Activated naive CD4-positive, alpha-beta T cell treated with anti-CD3 and anti-CD28 coated beads, Interleukin-2, amount 50 U/mL, for 72 hours (primary cell): ENCODE results near the gene RIMKLA. TPM values are rescaled to one million over a fixed set of nuclear protein-coding genes. Genes with fewer than 3 reads are reported as not detected.

Experiments used
- ATAC-seq, 2 donors: fragments of 150-1000 bp; cut with Tn5 transposase; 2 replicates each; pipeline ENCODE4 v1.10.0; 2021; ENCODE audit warnings: mild to moderate bottlenecking in 2 of 2, moderate library complexity in 2 of 2
- DNase-seq, 2 donors: peaks; one replicate each; pipeline ENCODE4 v3.0.0; 2021 to 2022; ENCODE audit warnings: low spot score in 2 of 2
- H3K27ac Mint-ChIP-seq, 2 donors: one replicate each; pipeline ENCODE4 v1.8.0; 2022; ENCODE audit warnings: mild to moderate bottlenecking in 2 of 2, mixed read lengths in 2 of 2
- H3K36me3 Mint-ChIP-seq, 2 donors: one replicate each; pipeline ENCODE4 v1.8.0; 2022; ENCODE audit warnings: mixed read lengths in 2 of 2
- H3K9me3 Mint-ChIP-seq, 2 donors: one replicate each; pipeline ENCODE4 v1.8.0; 2022; ENCODE audit warnings: mixed read lengths in 2 of 2
- total RNA-seq, 2 donors: library from RNA; stranded (reverse); gene quantifications; one replicate each; pipeline ENCODE4 v1.2.3, GENCODE V29; 2022

The RIMKLA gene, protein sequence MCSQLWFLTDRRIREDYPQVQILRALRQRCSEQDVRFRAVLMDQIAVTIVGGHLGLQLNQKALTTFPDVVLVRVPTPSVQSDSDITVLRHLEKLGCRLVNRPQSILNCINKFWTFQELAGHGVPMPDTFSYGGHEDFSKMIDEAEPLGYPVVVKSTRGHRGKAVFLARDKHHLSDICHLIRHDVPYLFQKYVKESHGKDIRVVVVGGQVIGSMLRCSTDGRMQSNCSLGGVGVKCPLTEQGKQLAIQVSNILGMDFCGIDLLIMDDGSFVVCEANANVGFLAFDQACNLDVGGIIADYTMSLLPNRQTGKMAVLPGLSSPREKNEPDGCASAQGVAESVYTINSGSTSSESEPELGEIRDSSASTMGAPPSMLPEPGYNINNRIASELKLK
- total RNA-seq, result 10 to 100 TPM in 1 of 2 donors, under 1 TPM in 1; 0.68 to 18.0 TPM

DNA sequence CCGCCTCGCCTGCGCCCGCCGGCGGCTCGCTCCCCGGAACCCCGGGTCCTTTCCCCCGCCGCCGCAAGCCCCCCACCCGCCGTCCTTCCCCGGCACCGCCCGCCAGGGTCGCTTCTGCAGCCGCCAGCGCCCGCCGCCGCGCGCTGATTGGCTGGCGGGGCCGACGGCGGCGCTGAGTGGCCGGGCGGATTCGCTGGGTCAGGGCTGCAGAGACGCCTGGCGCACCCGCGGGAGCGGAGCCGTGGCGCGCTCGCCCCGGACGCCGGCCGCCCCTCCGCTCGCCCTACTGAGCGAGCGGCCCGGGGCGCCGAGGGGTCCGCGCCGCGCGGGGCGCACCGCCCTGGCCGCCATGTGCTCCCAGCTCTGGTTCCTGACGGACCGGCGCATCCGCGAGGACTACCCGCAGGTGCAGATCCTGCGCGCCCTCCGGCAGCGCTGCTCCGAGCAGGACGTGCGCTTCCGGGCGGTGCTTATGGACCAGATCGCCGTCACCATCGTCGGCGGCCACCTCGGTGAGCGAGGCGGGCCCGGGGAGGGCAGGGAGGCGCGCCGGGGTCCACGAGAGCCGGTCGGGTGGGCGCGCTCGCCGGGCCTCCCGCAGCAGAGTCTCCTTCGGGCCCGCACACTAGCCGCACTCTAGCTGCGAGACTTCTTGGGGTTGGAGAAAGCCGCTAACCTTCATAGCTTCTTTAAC, at the start of gene RIMKLA:
Gene RIMKLA (plus strand): TSS at position 207 of the 694 bp plus-strand sequence. CDS start 143 bp downstream, at position 350.
- no peak within 1 kb of the TSS for H3K27ac Mint-ChIP-seq
- peak in 1 of 2 donors; percentile 65 for DNase-seq
- peak; percentile 88 to 95 for ATAC-seq
- peaks cover 0 to 16% of the 10 kb centered on the region in 2 donors for H3K36me3 Mint-ChIP-seq
- no peaks in the 10 kb centered on the region for H3K9me3 Mint-ChIP-seq

DNA sequence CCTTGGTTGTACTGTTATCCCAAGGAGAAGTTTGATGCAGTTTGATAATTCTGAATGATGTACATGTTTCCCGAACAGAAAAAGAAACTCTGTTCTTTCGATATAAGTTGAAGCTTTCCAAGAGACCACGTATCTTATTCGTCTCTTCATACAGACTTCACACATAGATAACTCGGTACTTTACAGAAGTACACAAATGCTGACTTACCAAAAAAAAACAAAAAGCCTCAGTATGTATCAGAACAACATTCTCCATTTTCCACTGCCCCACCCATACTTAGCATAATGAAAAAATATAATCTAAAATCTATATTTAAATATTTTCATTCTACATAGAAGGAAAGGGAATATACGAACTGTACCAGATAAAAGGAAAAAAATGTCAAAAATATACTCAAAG, 47.7 kb upstream of the RIMKLA start:
- Mint-ChIP-seq H3K27ac (no peak overlapping the region), H3K36me3 (peaks cover 9 to 14% of the 10 kb centered on the region in 2 donors), H3K9me3 (no peaks in the 10 kb centered on the region)
- ATAC-seq (no peak), DNase-seq (no peak)

DNA sequence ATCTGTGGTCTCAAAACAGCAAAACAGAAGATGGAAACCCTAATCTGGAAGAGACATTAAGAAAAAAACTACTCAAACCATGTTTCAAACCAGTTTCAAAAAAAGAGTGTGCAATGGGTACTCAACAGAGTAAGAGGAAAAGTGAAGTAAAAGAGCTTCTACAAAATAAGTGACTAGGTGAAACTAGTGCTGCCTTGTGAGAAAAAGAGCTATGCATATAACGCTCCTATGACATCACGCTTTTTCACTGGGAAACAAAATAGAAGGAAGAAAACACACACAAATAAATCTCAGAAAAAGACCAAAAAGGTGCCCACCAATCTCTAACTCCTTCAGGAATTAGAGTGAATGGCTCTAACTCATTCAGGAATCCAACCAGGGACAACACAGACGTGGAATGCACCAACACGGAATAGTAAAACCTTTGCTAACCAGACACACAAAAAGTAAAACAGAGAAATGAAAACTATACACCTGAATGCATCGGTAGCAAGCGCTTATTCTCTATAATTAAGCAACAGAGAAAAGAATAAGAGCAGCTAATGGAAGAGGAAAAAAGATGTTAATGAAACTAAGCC, 46.8 kb upstream of the RIMKLA start:
- ATAC-seq (no peak), DNase-seq (no peak)
- Mint-ChIP-seq H3K36me3 (peaks cover 9 to 14% of the 10 kb centered on the region in 2 donors), H3K9me3 (no peaks in the 10 kb centered on the region), H3K27ac (peak overlapping the region; percentile 82 to 94)

DNA sequence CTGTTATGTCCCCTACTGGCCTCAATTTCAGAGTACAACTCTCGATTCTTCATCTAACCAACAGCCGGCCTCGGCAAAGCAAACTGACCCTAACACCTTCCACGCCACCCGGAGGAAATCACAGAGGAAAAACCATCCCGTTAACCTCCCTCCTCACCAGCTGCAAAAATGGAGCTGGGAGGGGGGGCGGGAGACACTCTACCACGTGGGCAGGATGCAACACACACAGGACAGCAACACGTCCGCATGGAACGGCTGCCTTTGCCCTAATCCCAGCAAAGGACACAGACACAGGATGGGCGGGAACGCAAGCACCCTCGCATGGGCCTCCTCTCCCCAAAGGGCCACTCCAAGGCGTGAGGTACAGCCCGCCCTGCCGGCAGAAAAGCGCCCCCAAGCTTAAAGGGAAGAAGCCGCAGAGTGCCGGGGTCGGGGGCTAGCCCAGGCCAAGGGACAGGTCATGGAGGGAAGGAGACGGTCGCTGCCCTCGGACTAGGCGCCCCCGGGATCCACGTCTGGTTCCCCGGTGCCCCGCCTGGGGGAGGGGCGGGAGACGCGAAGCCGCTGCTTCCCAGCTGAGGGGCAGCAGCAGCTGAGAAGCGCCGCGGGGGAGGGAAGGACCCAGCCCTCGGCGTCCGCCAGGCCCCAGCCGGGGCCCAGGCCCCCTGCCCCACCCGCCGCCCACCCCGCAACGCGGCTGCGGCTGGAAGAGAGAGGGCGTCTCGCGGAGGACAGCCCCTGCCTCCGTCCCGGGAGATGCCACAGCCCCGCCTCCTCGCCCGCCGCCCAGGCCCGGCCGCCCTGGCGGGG, 46.1 kb upstream of the RIMKLA start:
- ATAC-seq (peak; percentile 69 to 75), DNase-seq (peak; percentile 41 to 62)
- Mint-ChIP-seq H3K27ac (peak overlapping the region; percentile 82 to 94), H3K36me3 (peaks cover 9 to 14% of the 10 kb centered on the region in 2 donors), H3K9me3 (no peaks in the 10 kb centered on the region)

DNA sequence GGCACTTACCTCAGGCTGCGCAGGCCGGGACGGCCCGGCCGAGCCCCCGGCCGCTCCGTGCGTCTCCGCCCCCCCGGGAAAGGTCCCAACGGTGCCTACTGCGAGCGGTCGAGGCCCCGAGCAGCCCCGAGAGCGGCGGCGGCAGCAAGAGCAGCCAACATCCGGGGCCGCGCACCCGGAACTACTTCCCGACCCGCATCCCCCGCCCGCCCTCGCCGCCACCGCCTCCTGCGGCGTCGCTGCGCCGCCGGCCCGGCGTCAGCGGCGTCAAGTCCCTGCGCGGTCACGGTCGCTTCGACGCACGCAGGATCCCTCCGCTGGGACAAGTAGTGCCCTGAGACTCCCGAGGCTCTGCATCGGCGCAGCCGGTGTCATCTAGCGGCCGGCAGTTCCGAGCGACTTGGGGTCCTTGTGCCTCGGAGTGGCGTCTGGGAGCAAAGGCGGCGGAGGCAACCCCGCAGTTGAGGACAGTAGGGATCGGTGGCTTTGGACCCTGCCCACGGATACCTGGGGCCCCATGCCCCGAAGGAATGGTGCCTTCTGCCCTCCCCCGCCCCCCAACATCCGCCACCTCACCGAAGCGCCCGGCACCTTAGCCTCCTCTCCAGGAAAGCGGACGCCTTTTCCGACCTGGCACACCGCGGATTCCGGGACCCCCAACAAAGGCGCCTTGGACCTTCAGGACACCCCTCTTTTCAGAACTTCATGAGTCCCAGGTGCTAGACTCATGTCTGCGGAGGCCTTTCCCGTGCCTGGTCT, 45.4 kb upstream of the RIMKLA start, which contains the start of gene FOXJ3:
Gene FOXJ3 (minus strand): TSS at position 186 of the 759 bp plus-strand sequence. CDS start 24,142 bp downstream, outside the sequence.
- H3K27ac Mint-ChIP-seq, result peak within 1 kb of the TSS; percentile 85 to 94
- H3K36me3 Mint-ChIP-seq, result peaks cover 9 to 14% of the 10 kb centered on the region in 2 donors
- peak; percentile 89 to 92 for DNase-seq
- no peaks in the 10 kb centered on the region for H3K9me3 Mint-ChIP-seq
- ATAC-seq, result peak; percentile 91 to 94

DNA sequence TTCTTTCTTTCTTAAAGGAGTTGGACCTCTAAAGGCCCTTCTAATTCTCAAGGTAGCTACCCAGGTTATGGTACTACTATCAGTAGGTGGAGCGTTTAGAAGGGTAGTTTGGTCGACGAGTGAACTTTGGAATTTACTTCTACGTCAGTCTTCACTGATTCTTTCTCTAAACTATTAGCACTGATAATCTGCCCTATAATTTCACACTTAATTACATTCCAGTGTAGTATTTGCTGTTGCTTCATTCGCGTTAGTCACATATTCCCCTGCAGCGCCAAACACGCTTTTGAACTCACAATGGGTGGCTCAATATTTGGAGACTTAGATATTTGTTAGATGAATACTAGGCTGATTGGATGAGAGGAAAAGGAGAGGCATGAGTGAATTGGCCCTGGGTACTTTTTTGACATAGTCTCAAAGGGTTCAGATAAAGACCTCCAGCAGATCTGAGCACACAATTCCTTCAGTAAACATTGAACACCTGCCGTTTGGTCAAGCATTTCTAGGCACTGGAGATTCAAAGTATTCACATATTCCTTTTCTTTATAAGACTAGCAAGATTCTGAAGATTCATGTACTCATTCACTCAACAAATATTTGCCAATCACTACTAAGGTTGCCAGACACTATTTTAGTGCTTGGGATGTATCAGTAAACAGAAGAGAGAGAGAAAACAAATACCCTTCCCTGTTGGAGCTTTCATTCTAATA, 44.6 kb upstream of the RIMKLA start:
- H3K27ac Mint-ChIP-seq, result peak overlapping the region; percentile 85 to 88
- no peaks in the 10 kb centered on the region for H3K9me3 Mint-ChIP-seq
- peaks cover 9 to 10% of the 10 kb centered on the region in 2 donors for H3K36me3 Mint-ChIP-seq
- DNase-seq, result no peak
- peak; percentile 6 to 8 for ATAC-seq

DNA sequence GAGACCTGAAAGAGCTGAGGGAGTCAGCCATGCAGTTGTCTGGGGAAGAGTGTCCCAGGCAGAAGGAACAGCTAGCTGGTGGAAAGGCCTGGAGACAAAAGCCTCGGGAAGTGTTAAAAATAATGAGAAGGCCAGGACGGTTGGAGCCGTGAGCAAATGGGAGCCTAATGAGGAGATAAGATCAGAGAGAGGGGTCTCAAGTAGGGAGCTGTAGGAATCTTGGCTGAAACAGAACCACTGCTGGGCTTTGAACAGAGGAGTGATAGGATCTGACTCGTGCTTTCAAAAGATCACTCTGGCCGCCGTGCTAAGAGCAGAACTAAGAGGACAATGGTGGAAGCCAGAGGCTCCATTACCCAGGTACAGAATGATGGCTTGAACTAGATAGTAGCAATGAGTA, 43.6 kb upstream of the RIMKLA start:
- ATAC-seq (no peak), DNase-seq (no peak)
- peak overlapping the region in 1 of 2 donors; percentile 44 for H3K27ac Mint-ChIP-seq
- peaks cover 9% of the 10 kb centered on the region in 2 donors for H3K36me3 Mint-ChIP-seq
- H3K9me3 Mint-ChIP-seq, result no peaks in the 10 kb centered on the region

DNA sequence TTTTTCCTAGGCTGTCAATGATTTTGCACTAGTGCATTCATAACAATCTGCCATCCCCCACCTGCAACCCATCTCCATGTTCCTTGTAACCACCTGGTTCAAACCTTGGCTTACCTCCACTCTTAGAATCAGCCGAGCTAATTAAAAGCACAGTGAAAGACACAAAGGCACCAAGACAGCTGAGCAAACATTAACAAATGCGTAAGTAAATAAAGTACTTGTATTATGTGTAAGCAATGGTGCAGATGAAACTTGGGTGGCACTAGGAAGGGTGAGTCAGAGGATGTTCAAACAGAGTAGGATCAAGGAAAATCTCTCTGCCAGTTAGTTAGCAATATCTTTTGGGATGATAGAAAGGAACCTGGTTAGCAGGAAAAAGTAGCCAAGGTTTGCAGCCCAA, 40.5 kb upstream of the RIMKLA start:
- H3K9me3 Mint-ChIP-seq, result no peaks in the 10 kb centered on the region

DNA sequence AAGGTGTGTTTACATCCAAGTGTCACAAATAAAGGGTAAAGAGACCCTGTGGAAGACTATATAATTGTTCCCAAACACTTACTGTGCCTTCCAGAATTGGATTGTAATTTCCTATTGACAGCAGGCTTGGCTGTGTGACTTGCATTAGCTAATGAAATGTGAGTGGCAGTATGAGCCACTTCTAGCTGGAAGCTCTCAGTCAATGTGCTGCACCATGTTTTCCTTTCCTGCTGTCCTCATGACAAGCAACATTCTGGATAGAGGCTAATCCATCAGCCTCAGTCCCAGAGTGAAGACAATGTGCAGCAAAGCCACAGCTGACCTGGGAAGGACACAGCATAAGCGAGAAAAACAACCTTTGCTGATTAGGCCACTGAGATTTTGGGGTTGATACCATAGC, 39.7 kb upstream of the RIMKLA start:
- ATAC-seq (no peak), DNase-seq (no peak)
- Mint-ChIP-seq H3K36me3 (peaks cover 0 to 3% of the 10 kb centered on the region in 2 donors), H3K9me3 (no peaks in the 10 kb centered on the region), H3K27ac (no peak overlapping the region)

More for the DNA sequence above, 40.5 kb upstream of the RIMKLA start:
- Mint-ChIP-seq H3K27ac (no peak overlapping the region), H3K36me3 (peaks cover 0 to 5% of the 10 kb centered on the region in 2 donors)
- no peak for ATAC-seq
- no peak for DNase-seq

DNA sequence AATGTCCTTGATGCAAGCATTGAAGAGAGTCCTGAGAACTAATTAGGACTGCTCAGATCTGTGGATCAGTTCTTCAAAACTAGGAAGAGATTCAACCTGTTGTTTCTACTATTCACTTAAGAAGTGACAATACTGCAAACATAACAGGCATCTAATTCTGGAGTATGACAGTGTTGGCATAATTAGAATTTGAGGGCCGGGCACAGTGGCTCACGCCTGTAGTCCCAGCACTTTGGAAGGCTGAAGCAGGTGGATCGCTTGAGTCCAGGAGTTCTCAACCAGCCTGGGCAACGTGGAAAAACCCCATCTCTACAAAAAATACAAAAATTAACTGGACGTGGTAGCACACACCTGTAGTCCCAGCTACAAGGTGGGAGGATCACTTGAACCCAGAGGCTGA, 37.5 kb upstream of the RIMKLA start:
- Mint-ChIP-seq H3K36me3 (no peaks in the 10 kb centered on the region), H3K27ac (no peak overlapping the region), H3K9me3 (no peaks in the 10 kb centered on the region)
- DNase-seq (no peak), ATAC-seq (no peak)

DNA sequence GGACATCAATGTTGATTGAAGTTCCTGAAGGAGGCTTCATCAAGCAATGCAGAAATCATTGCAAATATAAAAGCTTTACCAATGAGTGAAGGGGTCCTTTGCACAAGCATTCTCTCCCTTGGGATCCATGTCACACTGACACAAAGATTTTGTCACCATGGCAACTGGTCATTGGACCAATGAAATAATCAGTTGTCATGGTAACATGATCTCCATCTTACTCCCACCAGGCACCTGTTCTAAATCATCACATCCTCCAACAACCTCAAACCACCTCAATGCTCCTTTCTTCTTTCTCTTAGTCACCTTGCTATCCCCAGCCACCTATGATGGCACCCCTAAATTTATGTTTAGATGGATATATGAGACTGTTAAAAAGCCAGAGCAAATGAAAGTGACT, 32.1 kb upstream of the RIMKLA start:
- peak overlapping the region in 1 of 2 donors; percentile 47 for H3K27ac Mint-ChIP-seq
- no peaks in the 10 kb centered on the region for H3K36me3 Mint-ChIP-seq
- ATAC-seq, result peak in 1 of 2 donors; percentile 71
- no peaks in the 10 kb centered on the region for H3K9me3 Mint-ChIP-seq
- no peak for DNase-seq

DNA sequence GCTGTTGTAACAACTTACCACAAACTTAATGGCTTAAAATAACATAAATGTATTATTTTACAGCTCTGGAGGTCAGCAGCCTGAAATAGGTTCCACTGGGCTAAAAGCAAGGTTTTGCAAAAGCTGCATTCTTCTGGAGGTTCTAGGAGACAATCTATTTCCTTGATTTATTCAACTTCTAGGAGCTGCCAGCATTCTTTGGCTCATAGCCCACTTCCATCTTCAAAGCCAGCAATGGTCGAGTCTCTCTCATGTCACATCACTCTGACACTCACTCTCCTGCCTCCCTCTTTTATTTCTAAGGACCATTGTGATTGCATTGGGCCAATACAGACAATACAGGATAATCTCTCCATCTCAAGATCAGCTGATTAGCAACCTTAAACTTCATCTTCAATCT, 30.5 kb upstream of the RIMKLA start:
- Mint-ChIP-seq H3K9me3 (no peaks in the 10 kb centered on the region), H3K36me3 (no peaks in the 10 kb centered on the region), H3K27ac (no peak overlapping the region)
- ATAC-seq (no peak), DNase-seq (no peak)

DNA sequence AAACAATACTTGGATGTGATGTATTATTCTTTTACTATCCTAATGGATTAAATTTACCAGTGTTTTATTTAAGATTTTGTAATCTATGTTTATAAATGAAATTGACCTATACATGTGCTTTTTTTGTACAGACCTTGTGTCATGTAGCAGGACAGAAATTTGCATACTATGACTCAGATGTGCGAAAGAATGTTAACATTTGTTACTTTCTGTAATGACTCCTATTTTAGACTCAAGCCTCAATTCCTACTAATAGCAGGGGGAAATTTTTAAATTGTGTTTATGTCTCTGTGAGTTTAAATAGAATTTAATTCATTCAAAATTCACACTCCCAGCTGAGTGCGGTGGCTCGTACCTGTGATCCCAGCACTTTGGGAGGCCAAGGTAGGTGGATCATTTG, 21.8 kb upstream of the RIMKLA start:
- no peaks in the 10 kb centered on the region for H3K36me3 Mint-ChIP-seq
- DNase-seq, result no peak
- ATAC-seq, result no peak
- no peaks in the 10 kb centered on the region for H3K9me3 Mint-ChIP-seq
- no peak overlapping the region for H3K27ac Mint-ChIP-seq

DNA sequence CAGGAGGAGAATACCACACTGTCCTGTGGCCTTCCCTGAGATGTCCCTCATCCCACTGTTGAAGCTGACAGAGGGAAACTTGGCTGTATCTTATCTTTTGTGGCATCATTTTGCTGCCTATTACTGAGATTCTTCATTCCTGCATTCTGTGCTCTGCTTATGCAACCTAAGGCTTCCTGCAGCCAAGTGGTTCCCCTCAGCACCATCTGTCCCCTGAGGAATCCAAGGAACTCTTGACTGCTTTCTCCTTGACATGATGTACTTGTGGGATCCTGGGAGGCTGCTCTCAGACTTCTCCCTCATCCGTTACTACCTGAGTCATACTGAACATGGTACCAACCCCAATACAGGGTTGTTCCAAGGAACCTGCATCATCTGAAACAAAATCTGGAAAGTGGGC, 21.1 kb upstream of the RIMKLA start:
- no peaks in the 10 kb centered on the region for H3K36me3 Mint-ChIP-seq
- no peaks in the 10 kb centered on the region for H3K9me3 Mint-ChIP-seq
- DNase-seq (no peak), ATAC-seq (no peak)
- H3K27ac Mint-ChIP-seq, result no peak overlapping the region

DNA sequence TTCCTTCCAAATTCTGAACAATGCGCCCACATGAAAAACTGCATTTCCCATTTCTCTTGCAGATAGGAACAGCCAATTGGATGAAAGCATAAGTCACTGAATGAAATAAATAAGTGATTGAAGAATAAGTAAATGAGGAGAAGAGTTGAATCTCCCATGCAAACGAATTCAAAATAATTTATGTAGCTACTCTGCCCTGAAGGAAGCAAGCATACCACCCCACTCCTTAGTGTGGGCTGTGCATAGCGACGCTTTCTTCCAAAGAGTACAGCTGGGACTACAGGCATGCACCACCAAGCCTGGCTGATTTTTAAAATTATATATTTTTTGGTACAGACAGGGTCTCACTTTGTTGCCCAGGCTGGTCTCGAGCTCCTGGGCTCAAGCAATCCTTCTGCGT, 16.5 kb upstream of the RIMKLA start:
- Mint-ChIP-seq H3K9me3 (no peaks in the 10 kb centered on the region), H3K27ac (no peak overlapping the region), H3K36me3 (no peaks in the 10 kb centered on the region)
- no peak for ATAC-seq
- DNase-seq, result no peak
